Measurements from ENCODE around the gene PRDM16.

The PRDM16 gene

GRCh38 chr1:3212453-3213355 lies 143.7 kb downstream of the PRDM16 start:
- DNase-seq = no peak

GRCh38 chr1:3213730-3214129 lies 144.7 kb downstream of the PRDM16 start:
- no peak for DNase-seq

- DNase-seq = no peak
These were observed 146.4 kb downstream of the PRDM16 start for GRCh38 chr1:3215198-3216014.

GRCh38 chr1:3216015-3216391 lies 147.0 kb downstream of the PRDM16 start:
- DNase-seq = no peak

- DNase-seq = no peak
These were observed 148.2 kb downstream of the PRDM16 start for GRCh38 chr1:3217181-3217641.

GRCh38 chr1:3217979-3218679 lies 149.1 kb downstream of the PRDM16 start:
- DNase-seq = no peak

- peak; percentile 54 for DNase-seq
These were observed 150.2 kb downstream of the PRDM16 start for GRCh38 chr1:3219005-3219790.

GRCh38 chr1:3219791-3220467 lies 150.9 kb downstream of the PRDM16 start:
- no peak for DNase-seq

GRCh38 chr1:3221112-3222041 lies 152.4 kb downstream of the PRDM16 start:
- no peak for DNase-seq

GRCh38 chr1:3222042-3222692 lies 153.2 kb downstream of the PRDM16 start:
- DNase-seq = no peak

- DNase-seq = no peak
These were observed 156.7 kb downstream of the PRDM16 start for GRCh38 chr1:3225661-3226060.

GRCh38 chr1:3226191-3226590 lies 157.2 kb downstream of the PRDM16 start:
- no peak for DNase-seq

- DNase-seq = no peak
These were observed 157.8 kb downstream of the PRDM16 start for GRCh38 chr1:3226701-3227350.

- no peak for DNase-seq
These were observed 158.3 kb downstream of the PRDM16 start for GRCh38 chr1:3227351-3227704.

- DNase-seq = no peak
These were observed 158.9 kb downstream of the PRDM16 start for GRCh38 chr1:3227893-3228292.

GRCh38 chr1:3229081-3229725 lies 160.2 kb downstream of the PRDM16 start:
- DNase-seq = no peak

GRCh38 chr1:3230553-3230952 lies 161.6 kb downstream of the PRDM16 start:
- DNase-seq = no peak

- DNase-seq = no peak
These were observed 162.2 kb downstream of the PRDM16 start for GRCh38 chr1:3231245-3231644.

GRCh38 chr1:3231826-3232225 lies 162.8 kb downstream of the PRDM16 start:
- no peak for DNase-seq

Measured in fibroblast of skin of back (primary cell).